Neural cell (in vitro differentiated cells): Measurements from ENCODE around the gene FASTK. TPM values are rescaled to one million over a fixed set of nuclear protein-coding genes. Genes with fewer than 3 reads are reported as not detected.

Experiments used
- H2AFZ ChIP-seq: fragments of 200-600, 300-800 bp; sonication (generic), shearing (Covaris generic); 2 replicates; pipeline ENCODE4 v1.6.0; 2014; ENCODE audit warnings: low read depth, mild to moderate bottlenecking, antibody characterized with exemption, low read length, moderate library complexity
- H3F3A ChIP-seq: fragments of 200-600 bp; shearing (Covaris generic); 2 replicates; pipeline ENCODE4 v1.6.1; 2016; ENCODE audit warnings: mild to moderate bottlenecking, moderate library complexity, mixed read lengths, antibody characterized with exemption, low read length; ENCODE audit not compliant: insufficient read depth, poor library complexity, severe bottlenecking
- H3K27ac ChIP-seq: fragments of 200-600, 300-800 bp; sonication (generic), shearing (Covaris generic); 2 replicates; pipeline ENCODE4 v1.5.1; 2014; ENCODE audit warnings: mild to moderate bottlenecking, low read length, moderate library complexity
- H3K27me3 ChIP-seq: fragments of 300-800, 200-600 bp; sonication (generic), shearing (Covaris generic); 2 replicates; pipeline ENCODE4 v1.6.0; 2014; ENCODE audit warnings: mild to moderate bottlenecking, low read depth, low read length, moderate library complexity; ENCODE audit not compliant: insufficient read depth
- H3K36me3 ChIP-seq: fragments of 300-800, 200-600 bp; sonication (generic), shearing (Covaris generic); 2 replicates; pipeline ENCODE4 v1.5.1; 2014; ENCODE audit warnings: mild to moderate bottlenecking, antibody characterized with exemption, low read length, moderate library complexity; ENCODE audit not compliant: insufficient read depth
- H3K4me2 ChIP-seq: fragments of 300-800, 200-600 bp; sonication (generic), shearing (Covaris generic); 2 replicates; pipeline ENCODE4 v1.6.0; 2014; ENCODE audit warnings: mild to moderate bottlenecking, low read length
- H3K4me3 ChIP-seq: fragments of 300-800, 200-600 bp; sonication (generic), shearing (Covaris generic); 2 replicates; pipeline ENCODE4 v1.5.1; 2014; ENCODE audit warnings: mild to moderate bottlenecking, low read length, moderate library complexity
- H3K79me2 ChIP-seq: fragments of 200-600 bp; shearing (Covaris generic); replicated peaks from 2 replicates; pipeline ENCODE4 v1.6.0; 2014; ENCODE audit warnings: mild to moderate bottlenecking, low read length, moderate library complexity; ENCODE audit not compliant: insufficient read depth
- H3K9ac ChIP-seq: fragments of 300-800, 200-600 bp; sonication (generic), shearing (Covaris generic); 2 replicates; pipeline ENCODE4 v1.6.1; 2016; ENCODE audit warnings: mild to moderate bottlenecking, low read length, mixed read lengths
- H3K9me2 ChIP-seq: fragments of 200-600 bp; shearing (Covaris generic); 2 replicates; pipeline ENCODE4 v1.6.1; 2016; ENCODE audit warnings: mild to moderate bottlenecking, low read length, mixed read lengths; ENCODE audit not compliant: insufficient read depth
- H3K9me3 ChIP-seq: fragments of 200-600, 300-800 bp; sonication (generic), shearing (Covaris generic); 2 replicates; pipeline ENCODE4 v1.6.1; 2016; ENCODE audit warnings: mild to moderate bottlenecking, mixed run types, low read length, moderate library complexity, mixed read lengths
- H4K20me1 ChIP-seq: fragments of 200-600 bp; shearing (Covaris generic); 2 replicates; pipeline ENCODE4 v1.6.1; 2016; ENCODE audit warnings: mild to moderate bottlenecking, mixed run types; ENCODE audit not compliant: insufficient read depth
- CTCF ChIP-seq: fragments of 450-650 bp; IDR thresholded peaks from 2 replicates; pipeline ENCODE4 v1.5.1; 2014; ENCODE audit warnings: antibody characterized with exemption, mild to moderate bottlenecking, moderate library complexity; ENCODE audit not compliant: poor library complexity, severe bottlenecking
- EP300 ChIP-seq: fragments of 450-650 bp; conservative IDR thresholded peaks from 2 replicates; pipeline ENCODE4 v1.6.1; 2014; ENCODE audit warnings: antibody characterized with exemption, mild to moderate bottlenecking, moderate library complexity; ENCODE audit not compliant: poor library complexity, severe bottlenecking
- EZH2 ChIP-seq: fragments of 200-600, 300-800 bp; shearing (Covaris generic), sonication (generic); IDR thresholded peaks from 2 replicates; pipeline ENCODE4 v1.6.1; 2014; ENCODE audit warnings: antibody characterized with exemption, low read length, borderline replicate concordance, mild to moderate bottlenecking; ENCODE audit not compliant: insufficient read depth, poor library complexity, severe bottlenecking
- MXI1 ChIP-seq: fragments of 450-650 bp; conservative IDR thresholded peaks from 2 replicates; pipeline ENCODE4 v1.6.1; 2014; ENCODE audit warnings: antibody characterized with exemption, mild to moderate bottlenecking; ENCODE audit not compliant: poor library complexity, severe bottlenecking
- POLR2AphosphoS5 ChIP-seq: IDR thresholded peaks from 2 replicates; pipeline ENCODE4 v1.6.1; 2012
- RAD21 ChIP-seq: fragments of 450-650 bp; conservative IDR thresholded peaks from 2 replicates; pipeline ENCODE4 v1.6.1; 2014; ENCODE audit warnings: antibody characterized with exemption, mild to moderate bottlenecking, moderate library complexity
- REST ChIP-seq: IDR thresholded peaks from 2 replicates; pipeline ENCODE4 v1.6.1; 2012; ENCODE audit warnings: borderline replicate concordance
- SMC3 ChIP-seq: fragments of 450-650 bp; conservative IDR thresholded peaks from 2 replicates; pipeline ENCODE4 v1.6.1; 2014; ENCODE audit warnings: antibody characterized with exemption, mild to moderate bottlenecking, moderate library complexity; ENCODE audit not compliant: poor library complexity
- TAF1 ChIP-seq: IDR thresholded peaks from 2 replicates; pipeline ENCODE4 v1.6.1; 2012; ENCODE audit warnings: low read depth
- polyA plus RNA-seq: library from polyadenylated mRNA; depleted of rRNA; stranded (reverse); fragments of >200 nt; gene quantifications from 2 replicates; pipeline ENCODE4 v1.2.3, GENCODE V29; 2014

The FASTK gene
- polyA plus RNA-seq, 1 donor from 2014 or later: 147 TPM

- H2AFZ ChIP-seq: no peak overlapping the region
- H3K4me2 ChIP-seq: no peak overlapping the region
- H3K9me2 ChIP-seq: no peaks in the 10 kb centered on the region
- H3F3A ChIP-seq: peaks cover 4% of the 10 kb centered on the region
- no peaks in the 10 kb centered on the region for H3K27me3 ChIP-seq
- H3K9me3 ChIP-seq: no peaks in the 10 kb centered on the region
- no peak overlapping the region for H3K9ac ChIP-seq
- H4K20me1 ChIP-seq: peaks cover 10% of the 10 kb centered on the region
- H3K36me3 ChIP-seq: no peaks in the 10 kb centered on the region
- TF ChIP-seq RAD21 (no peak), EZH2 (no peak), SMC3 (no peak), EP300 (no peak), MXI1 (no peak), POLR2AphosphoS5 (no peak), TAF1 (no peak), CTCF (no peak), REST (no peak)
- H3K79me2 ChIP-seq: no peaks in the 10 kb centered on the region
- no peak overlapping the region for H3K4me3 ChIP-seq
- no peak overlapping the region for H3K27ac ChIP-seq
These were observed 48.7 kb upstream of the FASTK start for GRCh38 chr7:151129117-151129959.

GRCh38 chr7:151128716-151129115, 48.1 kb upstream of the FASTK start:
- TF ChIP-seq SMC3: no peak
- no peak for TF ChIP-seq TAF1
- no peak for TF ChIP-seq RAD21
- no peak for TF ChIP-seq EZH2
- TF ChIP-seq MXI1: no peak
- TF ChIP-seq EP300: no peak
- no peak for TF ChIP-seq CTCF
- no peak for TF ChIP-seq POLR2AphosphoS5
- TF ChIP-seq REST: no peak
- peaks cover 4% of the 10 kb centered on the region for H3F3A ChIP-seq
- no peaks in the 10 kb centered on the region for H3K36me3 ChIP-seq
- H3K79me2 ChIP-seq: no peaks in the 10 kb centered on the region
- H3K9me2 ChIP-seq: no peaks in the 10 kb centered on the region
- H3K27me3 ChIP-seq: no peaks in the 10 kb centered on the region
- H3K9ac ChIP-seq: no peak overlapping the region
- no peak overlapping the region for H2AFZ ChIP-seq
- no peak overlapping the region for H3K4me2 ChIP-seq
- peaks cover 13% of the 10 kb centered on the region for H4K20me1 ChIP-seq
- H3K27ac ChIP-seq: no peak overlapping the region
- H3K9me3 ChIP-seq: no peaks in the 10 kb centered on the region
- no peak overlapping the region for H3K4me3 ChIP-seq
